SK-N-SH (cell line): ENCODE results near the gene RHOU.

Experiments
- CHD2 ChIP-seq: fragments of 150-350 bp; IDR thresholded peaks from 2 replicates; pipeline ENCODE4 v1.6.1; 2018; ENCODE audit warnings: low read length; ENCODE audit not compliant: partially characterized antibody
- CTCF ChIP-seq: fragments of 200-600 bp; sonication (generic); IDR thresholded peaks from 2 replicates; pipeline ENCODE4 v1.6.1; 2017; ENCODE audit warnings: antibody characterized with exemption, mild to moderate bottlenecking, moderate library complexity
- EZH2phosphoT487 ChIP-seq: fragments of 200-600 bp; sonication (generic); IDR thresholded peaks from 2 replicates; pipeline ENCODE4 v1.6.1; 2017; ENCODE audit warnings: low read depth, mixed run types, mild to moderate bottlenecking, antibody characterized with exemption, moderate library complexity, borderline replicate concordance
- FOSL2 ChIP-seq: IDR thresholded peaks from 2 replicates; pipeline ENCODE4 v1.4.0; 2012; ENCODE audit warnings: low read depth, mild to moderate bottlenecking, moderate library complexity, borderline replicate concordance
- GABPA ChIP-seq: IDR thresholded peaks from 2 replicates; pipeline ENCODE4 v1.4.0; 2012; ENCODE audit warnings: low read depth, mild to moderate bottlenecking
- GATA2 ChIP-seq: sonication (generic); formaldehyde crosslinking; IDR thresholded peaks from 2 replicates; pipeline ENCODE4 v1.5.0; 2020; ENCODE audit warnings: mild to moderate bottlenecking, missing genetic modification reagents
- MEF2A ChIP-seq: IDR thresholded peaks from 2 replicates; pipeline ENCODE4 v1.4.0; 2012; ENCODE audit warnings: low read depth, borderline replicate concordance
- REST ChIP-seq: IDR thresholded peaks from 2 replicates; pipeline ENCODE4 v1.6.1; 2012; ENCODE audit warnings: mild to moderate bottlenecking, low read depth, low read length, moderate library complexity
- TCF12 ChIP-seq: IDR thresholded peaks from 2 replicates; pipeline ENCODE4 v1.4.0; 2012
- YY1 ChIP-seq: IDR thresholded peaks from 2 replicates; pipeline ENCODE4 v1.4.0; 2012; ENCODE audit warnings: low read depth, mild to moderate bottlenecking

GRCh38 chr1:228770779-228771223 is 35.5 kb downstream of the RHOU start:
- TF ChIP-seq GABPA (no peak), FOSL2 (no peak), MEF2A (no peak), GATA2 (CRISPR knock-in tag) (no peak), CTCF (no peak), EZH2phosphoT487 (no peak), YY1 (no peak), TCF12 (no peak), CHD2 (no peak), REST (no peak)
